ENCODE results near the gene TRAFD1.

Gene TRAFD1

DNA sequence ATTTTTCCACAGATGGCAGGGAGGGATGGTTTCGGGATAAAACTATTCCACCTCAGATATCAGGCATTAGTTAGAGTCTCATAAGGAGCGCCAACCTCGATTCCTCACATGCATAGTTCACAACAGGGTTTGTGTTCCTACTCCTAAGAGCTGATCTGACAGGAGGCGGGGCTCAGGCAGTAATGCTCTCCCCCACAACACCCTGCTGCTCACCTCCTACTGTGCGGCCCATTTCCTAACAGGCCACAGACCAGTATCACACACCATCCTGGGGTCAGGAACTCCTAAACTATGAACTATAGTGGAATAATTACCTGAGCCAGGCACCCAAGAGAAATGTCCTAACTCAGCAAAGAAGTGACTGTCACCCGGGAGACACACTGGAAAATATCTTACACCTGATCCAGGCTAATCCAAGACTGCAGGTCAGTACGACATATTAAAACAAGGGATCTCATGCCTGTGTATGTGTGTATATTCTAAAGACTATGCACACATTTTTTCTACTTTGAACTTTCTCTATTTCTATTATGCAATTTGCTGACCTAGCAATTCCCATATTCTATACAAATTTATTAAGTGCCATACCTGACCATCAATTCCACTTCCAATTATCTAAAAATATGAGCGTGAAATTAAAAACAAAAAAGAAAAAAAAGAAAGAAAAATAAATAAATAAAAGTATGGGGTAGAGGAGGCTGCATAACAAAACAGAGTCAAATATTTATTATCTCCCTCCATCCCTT is 21.4 kb upstream of the TRAFD1 start:
- no peak overlapping the region for H3K9ac ChIP-seq (ENCODE audit: low read length)
- no peaks in the 10 kb centered on the region for H3K27me3 ChIP-seq (ENCODE audit: low read length)
- H3K9me3 ChIP-seq (ENCODE audit: insufficient read depth, low read length), result no peaks in the 10 kb centered on the region
- H4K20me1 ChIP-seq (ENCODE audit: low read depth, low read length), result peaks cover 22% of the 10 kb centered on the region; the same call in 1 of the 2 replicates
- TF ChIP-seq, protein P1, sequence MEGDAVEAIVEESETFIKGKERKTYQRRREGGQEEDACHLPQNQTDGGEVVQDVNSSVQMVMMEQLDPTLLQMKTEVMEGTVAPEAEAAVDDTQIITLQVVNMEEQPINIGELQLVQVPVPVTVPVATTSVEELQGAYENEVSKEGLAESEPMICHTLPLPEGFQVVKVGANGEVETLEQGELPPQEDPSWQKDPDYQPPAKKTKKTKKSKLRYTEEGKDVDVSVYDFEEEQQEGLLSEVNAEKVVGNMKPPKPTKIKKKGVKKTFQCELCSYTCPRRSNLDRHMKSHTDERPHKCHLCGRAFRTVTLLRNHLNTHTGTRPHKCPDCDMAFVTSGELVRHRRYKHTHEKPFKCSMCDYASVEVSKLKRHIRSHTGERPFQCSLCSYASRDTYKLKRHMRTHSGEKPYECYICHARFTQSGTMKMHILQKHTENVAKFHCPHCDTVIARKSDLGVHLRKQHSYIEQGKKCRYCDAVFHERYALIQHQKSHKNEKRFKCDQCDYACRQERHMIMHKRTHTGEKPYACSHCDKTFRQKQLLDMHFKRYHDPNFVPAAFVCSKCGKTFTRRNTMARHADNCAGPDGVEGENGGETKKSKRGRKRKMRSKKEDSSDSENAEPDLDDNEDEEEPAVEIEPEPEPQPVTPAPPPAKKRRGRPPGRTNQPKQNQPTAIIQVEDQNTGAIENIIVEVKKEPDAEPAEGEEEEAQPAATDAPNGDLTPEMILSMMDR (IDR thresholded peaks at IDR 0.05; ENCODE audit: insufficient read depth, low read length, poor library complexity, severe bottlenecking), result no peak
- TF ChIP-seq EZH2phosphoT487 (conservative IDR thresholded peaks at IDR 0.05; ENCODE audit: low read length), result no peak
- H3K27ac ChIP-seq (ENCODE audit: low read depth, low read length), result no peak overlapping the region
- H3K79me2 ChIP-seq (ENCODE audit: insufficient read depth, low read length), result peaks cover 98% of the 10 kb centered on the region
- H3K4me3 ChIP-seq (ENCODE audit: insufficient read depth, low read length, poor library complexity, severe bottlenecking), result no peak overlapping the region
- H3F3A ChIP-seq (ENCODE audit: insufficient read depth), result peaks cover 11% of the 10 kb centered on the region; the same call in 1 of the 2 replicates
- H2AFZ ChIP-seq (ENCODE audit: low read depth, low read length, severe bottlenecking), result no peak overlapping the region
- no peaks in the 10 kb centered on the region for H3K9me2 ChIP-seq (replicated peaks; ENCODE audit: insufficient read depth, low read length)
- H3K4me2 ChIP-seq (ENCODE audit: low read depth, low read length, poor library complexity, severe bottlenecking), result no peak overlapping the region
- H3K36me3 ChIP-seq (ENCODE audit: low read length), result no peaks in the 10 kb centered on the region

DNA sequence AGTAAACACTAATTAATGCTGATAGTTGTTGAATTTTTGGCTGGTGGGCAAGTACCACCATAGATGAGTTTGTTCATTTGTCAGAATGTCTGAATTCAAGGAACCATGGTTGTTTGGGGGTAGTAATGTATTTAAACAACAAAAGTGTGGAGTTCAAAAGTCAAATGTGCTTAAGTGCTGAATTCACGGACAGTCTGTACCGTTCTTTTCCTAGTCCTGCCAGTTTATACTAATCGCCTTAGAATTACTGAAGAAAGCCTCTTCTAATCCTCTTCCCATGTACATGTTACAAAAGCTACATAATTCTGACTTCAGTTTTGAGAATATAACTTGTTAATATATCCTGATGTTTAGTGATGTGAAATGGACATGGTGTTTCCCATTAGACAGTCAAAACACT is 19.5 kb upstream of the TRAFD1 start:
- H3K4me2 ChIP-seq (ENCODE audit: low read depth, low read length, poor library complexity, severe bottlenecking), result peak overlapping the region; percentile 91
- no peaks in the 10 kb centered on the region for H3K36me3 ChIP-seq (ENCODE audit: low read length)
- TF ChIP-seq EZH2phosphoT487 (conservative IDR thresholded peaks at IDR 0.05; ENCODE audit: low read length), result no peak
- TF ChIP-seq, protein P1 (IDR thresholded peaks at IDR 0.05; ENCODE audit: insufficient read depth, low read length, poor library complexity, severe bottlenecking), result no peak
- no peak overlapping the region for H2AFZ ChIP-seq (ENCODE audit: low read depth, low read length, severe bottlenecking)
- H3K9me3 ChIP-seq (ENCODE audit: insufficient read depth, low read length), result no peaks in the 10 kb centered on the region
- H3K79me2 ChIP-seq (ENCODE audit: insufficient read depth, low read length), result peaks cover 80% of the 10 kb centered on the region
- H4K20me1 ChIP-seq (ENCODE audit: low read depth, low read length), result peaks cover 18% of the 10 kb centered on the region; the same call in 1 of the 2 replicates
- no peaks in the 10 kb centered on the region for H3K27me3 ChIP-seq (ENCODE audit: low read length)
- no peak overlapping the region for H3K9ac ChIP-seq (ENCODE audit: low read length)
- H3K4me3 ChIP-seq (ENCODE audit: insufficient read depth, low read length, poor library complexity, severe bottlenecking), result no peak overlapping the region
- H3K9me2 ChIP-seq (replicated peaks; ENCODE audit: insufficient read depth, low read length), result no peaks in the 10 kb centered on the region
- H3K27ac ChIP-seq (ENCODE audit: low read depth, low read length), result no peak overlapping the region
- H3F3A ChIP-seq (ENCODE audit: insufficient read depth), result peaks cover 14% of the 10 kb centered on the region

DNA sequence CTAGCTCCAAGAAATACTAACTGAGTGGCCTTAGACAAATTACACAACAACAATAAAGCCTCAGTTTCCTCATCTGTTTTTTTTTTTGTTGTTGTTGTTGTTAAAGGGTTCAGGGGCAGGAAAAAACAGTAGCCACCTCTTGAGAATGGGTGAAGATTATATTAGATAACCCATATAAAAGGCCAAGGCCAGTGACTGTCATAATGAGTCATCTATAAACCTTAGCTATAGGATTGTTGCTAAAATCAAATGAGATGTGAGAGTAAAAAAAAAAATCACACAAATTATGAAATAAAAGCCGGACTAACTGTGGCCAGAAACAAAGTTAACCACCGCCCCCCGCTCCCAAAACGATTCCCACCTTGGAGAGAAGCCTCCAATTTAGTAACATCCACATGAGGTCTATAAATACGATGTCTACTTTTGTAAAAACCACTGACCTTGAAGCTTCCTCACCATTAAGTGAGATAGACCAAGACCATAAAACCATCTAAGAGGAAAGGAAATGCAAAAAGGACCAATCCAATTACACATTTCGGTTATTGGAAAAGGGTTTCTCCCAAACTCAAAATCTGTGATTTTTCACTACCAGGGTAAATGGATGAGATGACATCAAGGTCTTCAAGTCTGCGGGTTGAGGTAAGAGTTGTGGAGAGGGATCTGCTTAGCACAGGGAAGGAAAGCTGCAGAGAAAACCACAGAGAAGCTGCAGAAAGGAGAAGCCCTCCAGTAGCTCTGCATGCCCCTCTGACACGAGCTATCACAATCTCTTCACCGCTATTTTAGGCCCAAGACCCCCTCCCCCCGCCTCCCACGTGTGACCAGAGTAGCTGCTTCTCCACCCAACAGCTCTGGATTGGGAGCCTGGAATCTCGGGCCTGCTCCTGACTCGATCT is 17.8 kb upstream of the TRAFD1 start:
- peaks cover 64% of the 10 kb centered on the region for H3K79me2 ChIP-seq (ENCODE audit: insufficient read depth, low read length)
- H3K4me2 ChIP-seq (ENCODE audit: low read depth, low read length, poor library complexity, severe bottlenecking), result peak overlapping the region; percentile 91
- H3K9me2 ChIP-seq (replicated peaks; ENCODE audit: insufficient read depth, low read length), result no peaks in the 10 kb centered on the region
- H4K20me1 ChIP-seq (ENCODE audit: low read depth, low read length), result peaks cover 11% of the 10 kb centered on the region; the same call in 1 of the 2 replicates
- H3F3A ChIP-seq (ENCODE audit: insufficient read depth), result peaks cover 11% of the 10 kb centered on the region
- no peaks in the 10 kb centered on the region for H3K27me3 ChIP-seq (ENCODE audit: low read length)
- TF ChIP-seq, protein P1 (IDR thresholded peaks at IDR 0.05; ENCODE audit: insufficient read depth, low read length, poor library complexity, severe bottlenecking), result no peak
- no peak for TF ChIP-seq EZH2phosphoT487 (conservative IDR thresholded peaks at IDR 0.05; ENCODE audit: low read length)
- H3K9me3 ChIP-seq (ENCODE audit: insufficient read depth, low read length), result no peaks in the 10 kb centered on the region
- no peaks in the 10 kb centered on the region for H3K36me3 ChIP-seq (ENCODE audit: low read length)
- H3K27ac ChIP-seq (ENCODE audit: low read depth, low read length), result peak overlapping the region; percentile 90
- H3K4me3 ChIP-seq (ENCODE audit: insufficient read depth, low read length, poor library complexity, severe bottlenecking), result peak overlapping the region; percentile 97
- no peak overlapping the region for H2AFZ ChIP-seq (ENCODE audit: low read depth, low read length, severe bottlenecking)
- H3K9ac ChIP-seq (ENCODE audit: low read length), result peak overlapping the region; percentile 99

Data from SU-DHL-6 (cell line).